Gastrocnemius medialis (tissue), 4 donors: ENCODE data around the gene VWA3B. TPM values are rescaled to one million over a fixed set of nuclear protein-coding genes. Genes with fewer than 3 reads are reported as not detected.

ENCODE experiments used
- ATAC-seq, 2 donors: fragments of 150-250 bp; one replicate each; pipeline ENCODE4 v1.9.1; 2016
- DNase-seq, 2 donors: peaks; one replicate each; pipeline ENCODE4 v3.0.0-alpha.2; 2019
- H3K27ac ChIP-seq, 4 donors: fragments of 200-600 bp; sonication (generic); 1 replicate in 1 of 4; 2 replicates in 3 of 4; pipeline ENCODE4 v1.5.1; 2016 to 2018; ENCODE audit warnings: mild to moderate bottlenecking in 2 of 4, moderate library complexity in 1 of 4
- H3K27me3 ChIP-seq, 3 donors: fragments of 200-600 bp; sonication (generic) in 2 of 3; 1 replicate in 1 of 3; 2 replicates in 2 of 3; pipeline versions ENCODE4 v1.5.1 to v1.6.0; 2016 to 2019; ENCODE audit warnings: mild to moderate bottlenecking in 1 of 3, moderate library complexity in 1 of 3
- H3K36me3 ChIP-seq, 2 donors: fragments of 200-600 bp; sonication (generic) in 1 of 2; one replicate each; pipeline ENCODE4 v1.5.1; 2017 to 2018
- H3K4me1 ChIP-seq, 2 donors: fragments of 200-600 bp; sonication (generic) in 1 of 2; one replicate each; pipeline ENCODE4 v1.5.1; 2016 to 2017; ENCODE audit warnings: mild to moderate bottlenecking in 2 of 2
- H3K4me3 ChIP-seq, 4 donors: fragments of 200-600 bp; sonication (generic) in 3 of 4; 1 replicate in 1 of 4; 2 replicates in 3 of 4; pipeline ENCODE4 v1.5.1; 2016 to 2019; ENCODE audit warnings: mild to moderate bottlenecking in 2 of 4
- H3K9me3 ChIP-seq, 3 donors: fragments of 200-600 bp; sonication (generic) in 2 of 3; 1 replicate in 1 of 3; 2 replicates in 2 of 3; pipeline ENCODE4 v1.5.1; 2016 to 2019
- POLR2A ChIP-seq, 2 donors: fragments of 450-650 bp; IDR thresholded peaks; one replicate each; pipeline ENCODE4 v1.6.1; 2017; ENCODE audit warnings: antibody characterized with exemption in 2 of 2, mild to moderate bottlenecking in 2 of 2, moderate library complexity in 2 of 2
- in situ Hi-C, 4 donors: fragments of 200-750 bp; cut with MboI; loops; one replicate each; pipeline versions ENCODE4 v1.15.0 to v1.8.0; 2017; ENCODE audit warnings: low sequenced_read_pairs in 4 of 4
- intact Hi-C: fragments of 100-400 bp; cut with DNase I; formaldehyde crosslinking; loops from one replicate; pipeline ENCODE4 v1.15.1; 2023; ENCODE audit warnings: low total_unique reads
- total RNA-seq, 4 donors: library from RNA; depleted of rRNA; stranded (reverse); fragments of >200 nt; gene quantifications; one replicate each; pipeline versions ENCODE4 v1.1.0 to v1.2.3, GENCODE V29; 2016
- TF ChIP-seq, protein P1 (sequence below), 5 experiments: fragments of 450-650 bp in 3 of 5; fragments of 200-600 bp in 2 of 5; sonication (generic) in 2 of 5; IDR thresholded peaks in 4 of 5; conservative IDR thresholded peaks in 1 of 5; 1 replicate in 4 of 5; 2 replicates in 1 of 5; pipeline ENCODE4 v1.5.1; 2016 to 2019; ENCODE audit warnings: antibody characterized with exemption in 5 of 5, mild to moderate bottlenecking in 3 of 5, moderate library complexity in 3 of 5

The VWA3B gene
- total RNA-seq, 4 donors from 2014 or later, result not detected

DNA sequence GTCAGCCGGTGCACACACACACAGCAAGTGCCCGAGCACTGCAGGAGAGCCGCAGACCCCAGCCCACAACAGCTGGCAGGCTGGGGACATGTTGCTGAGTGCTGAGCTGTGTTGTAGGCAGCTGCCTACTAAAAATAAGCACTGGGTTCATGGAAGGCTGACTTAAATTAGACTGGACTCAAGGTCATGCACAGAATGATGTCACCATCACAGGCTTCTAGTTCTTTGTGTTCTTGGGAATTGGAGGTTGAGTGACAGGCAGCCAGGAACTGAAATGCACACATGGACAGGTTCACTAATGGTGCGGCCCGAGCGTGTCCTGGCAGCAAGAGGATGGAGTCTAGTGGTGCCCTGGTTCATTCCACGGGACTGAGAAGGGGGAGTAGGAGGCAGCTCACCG lies 71.3 kb downstream of the VWA3B start:
- H3K36me3 ChIP-seq, result no peaks in the 10 kb centered on the region
- peak; percentile 69 to 73 for ATAC-seq
- H3K27me3 ChIP-seq, result no peaks in the 10 kb centered on the region
- in situ Hi-C loops, result no loop called here
- peak; percentile 86 to 87 for DNase-seq
- no peaks in the 10 kb centered on the region for H3K9me3 ChIP-seq
- peak overlapping the region; percentile 93 to 99 (median 97) for H3K27ac ChIP-seq
- intact Hi-C loops, result loop anchor here (5.0 kb wide), 1 partner anchor 121 kb away; no protein-coding TSS in a partner anchor
- TF ChIP-seq, protein P1, sequence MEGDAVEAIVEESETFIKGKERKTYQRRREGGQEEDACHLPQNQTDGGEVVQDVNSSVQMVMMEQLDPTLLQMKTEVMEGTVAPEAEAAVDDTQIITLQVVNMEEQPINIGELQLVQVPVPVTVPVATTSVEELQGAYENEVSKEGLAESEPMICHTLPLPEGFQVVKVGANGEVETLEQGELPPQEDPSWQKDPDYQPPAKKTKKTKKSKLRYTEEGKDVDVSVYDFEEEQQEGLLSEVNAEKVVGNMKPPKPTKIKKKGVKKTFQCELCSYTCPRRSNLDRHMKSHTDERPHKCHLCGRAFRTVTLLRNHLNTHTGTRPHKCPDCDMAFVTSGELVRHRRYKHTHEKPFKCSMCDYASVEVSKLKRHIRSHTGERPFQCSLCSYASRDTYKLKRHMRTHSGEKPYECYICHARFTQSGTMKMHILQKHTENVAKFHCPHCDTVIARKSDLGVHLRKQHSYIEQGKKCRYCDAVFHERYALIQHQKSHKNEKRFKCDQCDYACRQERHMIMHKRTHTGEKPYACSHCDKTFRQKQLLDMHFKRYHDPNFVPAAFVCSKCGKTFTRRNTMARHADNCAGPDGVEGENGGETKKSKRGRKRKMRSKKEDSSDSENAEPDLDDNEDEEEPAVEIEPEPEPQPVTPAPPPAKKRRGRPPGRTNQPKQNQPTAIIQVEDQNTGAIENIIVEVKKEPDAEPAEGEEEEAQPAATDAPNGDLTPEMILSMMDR (IDR thresholded peaks at IDR 0.05 in 4 of 5, conservative IDR thresholded peaks at IDR 0.05 in 1 of 5), result no peak
- TF ChIP-seq POLR2A (IDR thresholded peaks at IDR 0.05), result peak; percentile 11 to 70
- H3K4me1 ChIP-seq, result peaks cover 57% of the 10 kb centered on the region in 2 donors
- H3K4me3 ChIP-seq, result no peak overlapping the region

DNA sequence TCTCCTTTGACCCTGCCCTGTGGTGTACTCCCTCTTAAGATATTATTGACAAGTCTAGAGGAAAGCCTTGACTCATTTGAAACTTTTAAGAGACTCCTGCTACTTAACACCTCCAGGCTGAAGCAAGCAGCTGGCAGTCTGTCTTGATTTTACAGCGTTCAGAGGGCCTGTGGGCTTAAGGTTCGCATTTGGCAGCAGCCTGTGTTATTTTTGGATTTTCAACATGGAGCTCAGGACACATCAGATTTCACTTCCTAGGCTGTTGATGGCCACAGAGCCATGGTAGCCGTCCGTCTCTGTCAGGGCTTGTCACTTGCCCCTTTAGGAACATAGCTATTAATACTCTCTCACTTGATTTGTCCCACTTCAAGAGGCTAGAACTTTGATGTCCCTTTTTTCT lies 73.6 kb downstream of the VWA3B start:
- in situ Hi-C loops, result no loop called here
- H3K27ac ChIP-seq, result peak overlapping the region; percentile 93 to 99 (median 97)
- no peaks in the 10 kb centered on the region for H3K36me3 ChIP-seq
- H3K27me3 ChIP-seq, result no peaks in the 10 kb centered on the region
- H3K4me3 ChIP-seq, result peak overlapping the region in 1 of 4 donors; percentile 7
- intact Hi-C loops, result loop anchor here (2.0 to 10.0 kb wide), 4 partner anchors 150 to 1626 kb away; partner anchors contain the start of genes ANKRD23 and ARID5A
- H3K4me1 ChIP-seq, result peaks cover 69 to 71% of the 10 kb centered on the region in 2 donors
- peak in 1 of 2 donors; percentile 57 for TF ChIP-seq POLR2A (IDR thresholded peaks at IDR 0.05)
- TF ChIP-seq, protein P1 (IDR thresholded peaks at IDR 0.05 in 4 of 5, conservative IDR thresholded peaks at IDR 0.05 in 1 of 5), result no peak
- ATAC-seq (peak; percentile 61 to 71), DNase-seq (peak; percentile 88 to 93)
- H3K9me3 ChIP-seq, result no peaks in the 10 kb centered on the region

DNA sequence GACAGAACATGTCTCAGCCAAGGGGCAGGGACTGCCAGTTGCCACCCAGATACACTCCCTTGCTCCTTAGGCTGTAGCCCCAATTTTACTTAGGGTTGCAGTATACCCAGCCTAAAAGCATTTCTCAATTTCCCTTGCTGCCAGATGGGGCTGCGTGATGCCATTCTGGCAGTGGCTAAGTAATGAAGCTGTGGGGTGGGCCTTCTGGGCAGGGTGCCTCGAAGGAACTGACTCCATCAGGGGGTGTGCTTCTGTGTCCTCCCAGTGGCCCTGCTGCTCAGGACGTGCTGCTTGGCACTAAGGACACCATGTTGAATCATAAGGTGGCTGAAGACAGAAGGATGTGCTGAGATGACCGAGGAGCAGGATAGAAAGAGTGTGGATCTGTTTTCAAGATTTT lies 74.2 kb downstream of the VWA3B start:
- Histone ChIP-seq H3K9me3 (no peaks in the 10 kb centered on the region), H3K36me3 (no peaks in the 10 kb centered on the region), H3K27me3 (no peaks in the 10 kb centered on the region), H3K4me1 (peaks cover 69 to 71% of the 10 kb centered on the region in 2 donors), H3K4me3 (no peak overlapping the region), H3K27ac (peak overlapping the region; percentile 93 to 99 (median 97))
- DNase-seq, result peak in 1 of 2 donors; percentile 71
- in situ Hi-C loops, result no loop called here
- ATAC-seq, result peak in 1 of 2 donors; percentile 1
- TF ChIP-seq, protein P1 (IDR thresholded peaks at IDR 0.05 in 4 of 5, conservative IDR thresholded peaks at IDR 0.05 in 1 of 5), result no peak
- TF ChIP-seq POLR2A (IDR thresholded peaks at IDR 0.05), result no peak
- intact Hi-C loops, result loop anchor here (2.0 to 10.0 kb wide), 4 partner anchors 150 to 1626 kb away; partner anchors contain the start of genes ANKRD23 and ARID5A

DNA sequence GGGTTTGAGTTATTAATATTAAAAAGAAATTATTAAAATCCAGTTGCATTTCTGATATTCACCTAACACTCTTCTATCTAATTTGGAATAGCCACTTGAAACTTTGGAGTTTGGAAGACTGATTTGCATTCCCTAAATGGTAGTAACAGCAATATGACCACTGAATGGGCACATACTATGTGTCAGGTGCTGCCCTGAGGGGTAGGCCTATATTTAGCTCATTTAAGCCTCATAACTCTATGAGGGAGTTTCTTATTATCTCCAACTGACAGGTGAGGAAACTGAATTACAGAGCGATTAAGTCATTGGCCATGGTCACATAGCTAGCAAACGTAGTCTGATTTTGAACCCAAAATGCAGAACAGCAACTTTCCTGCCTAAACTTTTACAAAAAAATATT lies 77.3 kb downstream of the VWA3B start:
- in situ Hi-C loops (no loop called here), intact Hi-C loops (loop anchor here (5.0 to 10.0 kb wide), 3 partner anchors 227 to 1629 kb away; partner anchors contain the start of genes ANKRD23 and ARID5A)
- Histone ChIP-seq H3K27ac (peak overlapping the region; percentile 93 to 99 (median 97)), H3K4me1 (peaks cover 53 to 54% of the 10 kb centered on the region in 2 donors), H3K27me3 (no peaks in the 10 kb centered on the region), H3K4me3 (no peak overlapping the region), H3K36me3 (no peaks in the 10 kb centered on the region), H3K9me3 (no peaks in the 10 kb centered on the region)
- no peak for TF ChIP-seq POLR2A (IDR thresholded peaks at IDR 0.05)
- TF ChIP-seq, protein P1 (IDR thresholded peaks at IDR 0.05 in 4 of 5, conservative IDR thresholded peaks at IDR 0.05 in 1 of 5), result no peak
- ATAC-seq (peak; percentile 46 to 50), DNase-seq (peak; percentile 47 to 70)
